Fibroblast of peridontal ligament (primary cell): ENCODE results near the gene ANO8.

Experiments used
- DNase-seq: peaks from one replicate; pipeline ENCODE4 v3.0.0-alpha.2; 2010; ENCODE audit errors: extremely low read depth

ANO8 gene

DNA sequence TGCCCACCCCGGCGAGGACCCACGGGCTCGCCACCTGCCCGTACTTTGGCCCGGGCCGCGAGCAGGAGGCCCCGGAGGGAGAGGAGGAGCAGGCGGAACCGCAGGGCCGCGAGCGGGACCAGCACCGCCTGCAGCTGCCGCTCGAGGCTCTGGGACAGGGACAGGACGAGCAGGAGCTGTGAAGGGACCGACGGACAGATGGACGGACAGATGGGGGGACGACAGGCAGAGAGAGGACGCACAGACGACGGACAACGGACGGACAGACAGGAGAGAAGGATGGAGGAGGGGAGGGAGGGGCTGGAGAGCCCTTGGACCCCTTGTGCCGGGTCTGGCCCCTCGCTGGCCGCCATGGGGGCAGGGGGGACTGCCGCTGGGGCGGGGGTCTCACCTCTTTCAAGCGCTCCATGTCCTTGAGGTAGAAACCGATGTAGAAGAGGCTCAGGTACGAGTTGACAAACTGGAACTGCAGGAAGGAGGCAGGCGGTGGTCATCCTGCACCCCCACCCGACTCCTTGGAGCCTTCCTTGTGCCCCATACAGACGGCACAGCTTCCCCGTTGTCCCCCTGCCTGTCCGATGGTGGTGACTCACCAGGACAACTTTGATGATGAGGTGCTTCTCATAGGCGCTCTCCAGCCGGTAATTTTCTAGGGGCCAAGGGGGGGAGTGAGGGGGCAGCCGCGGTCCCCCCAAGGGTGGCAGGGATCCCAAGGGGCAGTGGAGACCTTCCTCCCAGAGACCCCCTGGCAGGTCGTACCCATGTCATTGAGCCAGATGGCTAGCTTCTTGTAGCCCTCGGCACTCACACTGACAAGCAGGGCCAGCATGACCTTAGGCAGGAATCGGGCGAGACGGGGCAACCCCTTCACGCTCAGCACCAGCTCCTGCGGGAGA lies 5.0 kb downstream of the ANO8 start:
- DNase-seq, result no peak

DNA sequence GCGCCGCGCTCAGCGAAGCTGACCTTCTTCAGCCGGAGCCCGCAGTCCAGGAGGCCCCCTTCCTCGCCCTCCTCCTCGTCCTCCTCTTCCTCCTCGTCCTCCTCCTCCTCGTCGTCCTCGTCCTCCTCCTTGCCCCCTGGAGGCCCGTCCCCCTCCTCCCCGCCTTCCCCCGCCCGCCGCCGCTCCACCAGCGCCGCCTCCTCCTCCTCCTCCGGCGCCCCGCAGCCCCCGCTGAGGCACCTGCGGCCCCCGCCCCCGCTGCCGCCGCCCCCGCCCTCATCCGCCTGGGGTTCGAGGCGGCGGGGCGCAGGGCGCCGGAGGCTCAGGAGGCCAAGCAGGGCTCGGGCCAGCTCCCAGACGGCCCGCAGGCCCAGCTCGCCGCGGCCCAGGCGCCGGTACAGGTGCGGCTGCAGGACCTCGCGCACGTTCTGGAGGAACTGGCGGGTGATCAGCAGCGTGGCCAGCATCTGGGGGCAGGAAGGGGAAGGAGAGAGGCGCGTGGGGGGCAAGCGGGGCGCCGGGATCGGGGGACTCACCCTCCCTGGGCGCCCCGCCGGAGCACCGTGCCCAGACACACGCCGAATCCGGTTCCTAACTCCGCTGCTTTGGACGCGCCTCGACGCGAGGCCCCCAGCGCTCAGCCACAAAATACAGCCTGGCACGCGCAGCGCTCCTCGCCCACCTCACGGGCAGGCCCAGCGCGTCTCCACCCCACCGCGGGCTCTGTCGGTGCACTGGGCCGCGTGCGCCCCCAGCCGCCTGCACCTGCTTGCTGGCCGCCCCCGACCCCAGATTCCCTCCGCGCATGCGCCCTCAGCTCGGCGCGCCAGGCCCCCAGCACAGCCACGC lies 5.9 kb downstream of the ANO8 start:
- DNase-seq, result no peak

DNA sequence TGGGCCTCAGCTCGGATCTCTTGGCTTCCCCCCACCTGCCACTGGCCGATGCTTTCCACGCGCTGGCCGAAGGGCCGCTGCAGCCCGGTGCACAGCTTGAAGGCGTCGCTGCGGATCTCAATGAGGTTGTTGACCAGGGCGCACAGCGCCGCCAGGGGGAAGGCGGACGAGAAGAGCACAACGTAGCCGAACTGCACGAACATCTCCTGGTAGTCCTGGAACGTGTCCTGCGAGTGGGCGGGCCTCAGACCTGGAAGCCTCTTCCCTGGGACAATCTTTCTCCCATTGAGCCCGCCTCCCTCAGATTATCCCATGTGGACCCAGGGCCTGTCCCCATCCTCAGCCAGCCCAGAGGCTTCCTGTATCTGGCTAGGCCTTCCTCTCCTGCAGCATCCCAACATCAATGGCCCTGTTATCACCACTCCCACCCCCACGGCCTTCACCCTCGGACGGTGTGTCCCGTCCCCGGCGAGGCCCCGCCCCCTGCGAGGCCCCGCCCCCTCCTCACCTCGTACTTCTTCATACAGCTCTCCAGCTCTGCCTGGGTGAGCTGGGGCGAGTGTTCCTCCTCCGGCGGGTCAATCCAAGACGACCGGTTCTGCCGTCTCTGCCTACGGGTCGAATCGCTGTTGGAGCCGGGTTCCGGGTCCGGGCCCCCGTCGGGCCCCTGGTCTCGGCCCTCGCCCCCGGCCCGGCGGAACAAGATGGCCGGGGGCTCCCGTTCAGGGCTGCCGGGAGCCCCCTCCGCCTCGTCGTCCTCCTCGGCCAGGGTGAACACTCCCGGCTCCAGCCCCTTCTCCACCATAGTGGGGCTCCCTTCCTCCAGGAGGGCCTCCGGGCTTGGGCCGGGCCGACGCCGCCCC lies 6.8 kb downstream of the ANO8 start:
- DNase-seq, result no peak

DNA sequence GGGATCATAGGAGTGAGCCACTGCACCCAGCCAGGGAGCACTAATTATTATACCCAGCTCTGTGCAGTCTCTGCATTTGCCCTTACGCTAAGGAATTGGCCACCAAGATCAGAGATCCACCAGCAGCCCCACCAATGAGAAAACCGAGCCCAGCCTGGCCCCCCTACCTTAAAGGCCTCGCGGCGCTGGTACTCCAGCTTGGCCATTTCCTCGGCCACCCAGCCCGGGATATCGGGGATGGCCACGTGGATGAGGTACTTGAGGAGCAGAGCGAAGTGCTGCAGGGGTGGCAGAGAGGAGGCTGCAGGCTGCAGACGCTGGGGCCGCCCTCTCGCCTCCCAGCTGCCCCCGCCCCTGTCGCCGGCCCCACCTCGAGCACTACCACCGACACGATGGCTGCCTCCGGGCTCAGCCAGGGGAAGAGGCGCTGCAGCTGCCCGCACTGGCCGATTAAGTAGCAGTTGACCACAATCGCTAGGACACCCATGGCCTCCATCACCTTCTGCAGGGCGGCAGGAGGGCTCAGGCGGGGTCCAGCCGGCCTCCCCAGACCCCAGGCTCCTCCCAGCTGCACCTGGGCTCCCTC lies 7.5 kb downstream of the ANO8 start:
- DNase-seq, result no peak

DNA sequence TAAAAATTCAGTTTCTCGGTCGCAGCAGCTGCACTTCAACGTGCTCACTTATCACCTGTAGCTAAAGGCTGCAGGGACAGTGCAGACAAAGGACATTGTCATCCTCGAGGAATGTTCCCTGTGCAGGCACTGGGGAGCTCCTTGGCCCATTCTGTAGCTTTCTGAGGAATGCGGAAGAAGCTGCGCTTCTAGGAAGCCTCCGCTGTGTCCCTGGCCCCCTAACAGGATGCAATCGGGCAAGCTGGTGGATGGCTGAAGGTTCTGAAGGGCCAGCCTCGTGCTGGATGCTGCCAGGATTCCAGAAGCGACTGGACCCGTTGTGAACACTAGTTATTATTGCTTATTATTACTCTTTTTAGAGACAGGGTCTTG lies 8.1 kb downstream of the ANO8 start:
- DNase-seq, result no peak

DNA sequence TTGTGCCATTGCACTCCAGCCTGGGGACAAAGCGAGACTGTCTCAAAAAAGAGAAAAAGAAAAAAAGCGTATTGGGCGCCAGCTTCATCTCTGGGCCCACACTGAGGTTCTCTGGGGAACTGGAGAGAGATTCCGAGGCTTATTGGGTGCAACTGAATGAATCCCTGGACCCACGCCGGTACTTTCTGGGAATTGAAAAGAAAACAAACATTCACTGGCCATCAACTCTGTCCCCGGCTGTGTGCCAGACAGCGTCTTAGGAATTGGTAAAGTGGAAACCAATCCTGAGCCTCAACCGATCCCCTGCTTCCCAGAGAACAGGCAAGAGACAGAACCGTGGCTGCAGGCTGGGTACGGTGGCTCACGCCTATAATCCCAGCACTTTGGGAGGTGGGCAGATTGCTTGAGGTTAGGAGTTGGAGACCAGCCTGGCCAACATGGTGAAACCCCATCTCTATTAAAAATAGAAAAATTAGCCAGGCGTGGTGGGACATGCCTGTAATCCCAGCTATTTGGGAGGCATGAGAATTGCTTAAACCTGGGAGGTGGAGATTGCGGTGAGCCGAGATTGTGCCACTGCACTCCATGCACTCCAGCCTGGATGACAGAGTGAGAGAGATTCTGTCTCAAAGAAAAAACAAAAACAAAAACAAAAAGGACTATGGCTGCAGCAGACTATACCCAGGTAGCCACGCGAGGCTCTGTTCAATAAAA lies 8.6 kb downstream of the ANO8 start:
- DNase-seq, result peak; percentile 79

DNA sequence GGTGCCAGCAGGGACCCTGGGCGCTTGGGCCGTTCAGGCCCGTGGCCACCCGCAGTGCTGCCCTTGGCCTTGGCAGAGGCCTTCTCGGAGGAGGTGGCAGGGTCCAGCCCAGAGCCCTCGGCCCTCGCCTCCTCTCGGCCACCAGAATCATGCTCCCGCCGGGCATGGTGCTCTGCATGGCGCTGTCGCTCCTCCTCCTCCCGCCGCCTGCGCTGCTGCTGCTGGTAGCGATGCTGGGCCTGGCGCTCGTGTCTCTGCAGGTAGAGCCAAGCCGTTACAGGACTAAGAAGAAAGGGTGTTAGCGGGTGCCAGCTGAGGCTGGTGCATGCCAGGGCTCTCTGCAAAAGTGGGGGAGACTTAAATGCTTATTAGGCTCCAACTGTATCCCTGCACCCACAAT lies 9.5 kb downstream of the ANO8 start:
- DNase-seq, result no peak

DNA sequence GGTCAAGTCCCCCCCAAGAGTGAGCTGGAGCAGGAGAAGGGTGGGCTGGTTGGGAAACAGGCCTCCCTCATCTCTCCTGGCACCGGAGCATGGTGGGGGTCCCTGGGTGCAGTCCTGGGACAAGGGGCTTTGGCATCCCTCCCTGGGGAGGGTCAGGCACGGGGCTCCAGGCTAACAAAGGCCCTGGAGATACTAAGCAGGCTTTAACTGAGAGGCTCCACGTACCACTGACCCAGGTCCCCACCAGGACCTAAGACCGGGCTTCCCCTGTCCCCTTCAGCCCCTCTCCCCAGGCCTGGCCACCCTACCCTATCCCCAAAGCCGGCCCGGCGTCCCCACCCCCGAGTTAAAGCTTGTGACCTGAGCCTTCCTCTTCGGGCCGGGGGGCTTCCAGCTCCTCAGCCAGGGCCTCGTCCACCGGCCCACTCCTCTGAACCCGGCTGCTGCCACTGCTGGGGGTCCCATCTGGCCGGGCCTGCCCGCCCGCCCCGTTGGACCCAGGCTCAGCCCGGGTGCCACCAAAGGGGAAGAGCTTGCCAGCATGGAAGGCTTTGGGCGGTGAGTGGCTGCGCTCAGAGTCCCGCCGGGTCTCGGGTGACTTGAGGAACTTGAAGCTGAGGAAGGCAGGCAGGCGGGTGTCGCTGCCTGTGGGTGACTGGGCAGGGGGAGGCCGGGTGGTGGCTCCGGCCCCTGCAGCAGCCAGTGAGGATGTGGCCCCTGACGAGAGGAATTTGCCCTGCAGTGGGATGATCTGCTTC lies 10.1 kb downstream of the ANO8 start:
- DNase-seq, result no peak

DNA sequence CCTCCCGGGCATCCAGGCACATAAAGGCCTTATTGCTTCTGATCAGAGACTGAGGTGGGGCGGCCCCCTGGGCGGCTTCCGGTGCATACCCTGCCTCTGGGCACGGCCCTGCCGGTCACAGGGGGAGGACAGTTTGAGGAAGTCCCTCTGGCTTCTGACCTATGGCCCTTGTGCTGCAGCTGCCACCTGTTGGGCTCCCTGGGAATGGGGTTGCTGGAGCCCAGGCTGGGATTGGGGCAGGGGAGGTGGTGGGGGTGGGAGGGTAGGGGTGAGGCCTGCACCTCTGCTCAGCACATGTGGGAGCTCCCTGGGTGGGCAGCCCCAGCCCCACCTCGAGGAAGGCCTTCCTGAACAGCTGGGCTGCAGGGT lies 10.7 kb downstream of the ANO8 start:
- no peak for DNase-seq

DNA sequence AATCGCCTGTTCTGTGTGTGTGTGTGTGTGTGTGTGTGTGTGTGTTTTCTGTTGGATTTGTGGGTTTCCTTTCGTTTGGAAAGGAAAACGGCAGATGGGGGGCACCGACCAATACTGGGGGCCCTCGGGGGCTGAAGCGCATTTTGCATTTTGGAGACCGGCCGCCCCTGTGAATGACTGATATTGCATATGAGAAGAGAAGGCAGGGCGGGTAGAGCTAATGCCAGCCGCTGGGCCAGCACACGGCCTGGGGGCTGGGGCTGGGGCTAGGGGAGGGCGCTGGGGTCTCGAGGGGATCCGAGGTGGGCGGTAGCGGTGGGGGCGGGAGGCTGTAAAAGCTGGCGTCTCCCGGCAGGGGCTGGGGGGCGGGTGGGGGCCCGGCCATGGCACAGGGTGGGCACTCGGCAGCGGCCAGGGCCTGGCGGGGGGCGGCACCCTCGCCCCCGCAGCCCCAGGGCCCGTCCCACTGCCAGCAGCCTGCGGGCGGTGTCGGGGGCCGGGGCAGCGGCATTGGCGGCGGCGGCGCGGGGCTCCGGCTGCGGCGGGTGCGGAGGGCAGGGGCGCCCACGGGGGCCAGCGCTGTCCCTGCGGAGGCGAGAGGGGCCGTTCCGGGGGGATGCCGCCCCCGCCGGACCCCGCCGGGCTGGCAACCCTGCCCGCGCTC lies 11.2 kb downstream of the ANO8 start:
- DNase-seq, result no peak

DNA sequence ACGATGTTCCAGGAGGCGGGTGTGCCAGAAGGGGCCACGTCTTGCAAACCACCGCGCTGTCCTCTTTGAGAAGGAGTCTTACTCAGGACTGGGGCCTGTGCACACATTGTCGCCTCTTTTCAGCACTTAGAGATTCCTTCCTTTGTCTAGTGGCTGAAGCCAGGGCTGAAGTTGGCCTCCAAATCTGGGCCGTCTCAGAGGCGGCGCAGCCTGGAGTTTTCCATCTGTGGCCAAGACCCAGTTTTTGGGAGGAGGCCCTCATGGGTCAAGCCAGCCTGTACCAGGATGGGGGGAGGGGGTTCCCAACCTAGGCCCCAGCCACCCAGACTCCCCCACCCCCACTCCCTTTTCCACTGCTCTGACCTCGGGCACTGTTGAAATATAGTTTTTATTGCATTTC lies 11.8 kb downstream of the ANO8 start:
- DNase-seq, result no peak

DNA sequence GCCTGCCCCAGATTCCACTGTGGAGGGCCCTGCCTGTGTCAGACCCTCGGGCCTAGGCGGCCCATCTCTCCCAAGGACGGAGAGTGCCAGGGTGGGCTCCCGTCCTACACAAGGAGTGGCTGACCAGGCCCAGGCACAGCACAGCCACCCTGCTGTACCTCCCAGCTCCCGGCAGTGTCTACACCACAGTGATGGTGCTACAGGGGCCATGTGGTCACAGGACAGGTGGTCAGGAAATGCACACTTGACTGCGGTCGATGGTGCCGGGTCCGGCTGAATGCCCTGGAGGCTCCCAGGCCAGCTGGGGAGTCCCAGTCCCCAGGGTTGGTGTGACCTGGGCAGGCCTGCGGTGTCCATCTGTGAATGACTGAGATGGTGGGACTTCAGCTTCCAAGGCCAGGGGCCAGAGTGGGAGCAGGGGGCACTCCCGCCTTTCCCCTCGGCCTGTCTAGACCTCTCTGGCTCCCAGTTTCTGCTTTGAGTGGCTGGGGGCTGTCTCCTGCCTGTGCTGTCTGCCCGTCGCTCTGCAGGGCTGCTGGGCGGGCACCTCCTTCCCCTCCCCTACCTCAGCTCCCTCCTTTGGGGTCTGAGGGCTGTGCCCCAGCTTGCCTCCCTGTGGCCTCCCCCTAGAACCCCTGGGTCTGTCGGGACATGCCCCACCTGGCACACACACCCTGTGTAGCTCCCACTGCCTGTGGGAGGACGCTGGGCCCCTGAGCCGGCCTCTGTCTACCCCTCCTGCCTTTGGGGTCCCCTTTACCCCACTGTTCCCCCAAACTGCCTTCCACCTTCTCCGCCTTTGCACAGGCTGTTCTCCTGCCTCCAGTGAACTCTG lies 12.8 kb downstream of the ANO8 start:
- DNase-seq, result no peak

DNA sequence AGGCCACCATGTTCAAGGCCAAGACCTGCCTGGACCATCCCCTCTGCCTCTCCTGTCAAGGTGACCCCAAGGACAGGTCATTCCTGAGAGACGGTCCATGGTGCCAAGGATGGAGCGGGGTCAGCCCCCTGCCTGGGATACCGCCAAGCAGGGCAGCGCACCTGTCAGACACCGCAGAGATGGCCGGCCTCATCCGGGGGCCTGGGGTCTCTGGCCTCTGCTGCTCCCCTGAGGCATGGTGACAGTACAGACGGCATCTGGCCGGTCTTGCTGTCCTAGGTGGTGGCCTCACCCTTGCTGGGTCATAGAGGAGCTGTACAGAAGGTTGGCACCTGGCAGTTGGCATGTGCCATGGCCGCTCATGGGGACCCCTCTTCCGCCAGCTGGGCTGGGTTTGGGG lies 14.2 kb downstream of the ANO8 start:
- no peak for DNase-seq

DNA sequence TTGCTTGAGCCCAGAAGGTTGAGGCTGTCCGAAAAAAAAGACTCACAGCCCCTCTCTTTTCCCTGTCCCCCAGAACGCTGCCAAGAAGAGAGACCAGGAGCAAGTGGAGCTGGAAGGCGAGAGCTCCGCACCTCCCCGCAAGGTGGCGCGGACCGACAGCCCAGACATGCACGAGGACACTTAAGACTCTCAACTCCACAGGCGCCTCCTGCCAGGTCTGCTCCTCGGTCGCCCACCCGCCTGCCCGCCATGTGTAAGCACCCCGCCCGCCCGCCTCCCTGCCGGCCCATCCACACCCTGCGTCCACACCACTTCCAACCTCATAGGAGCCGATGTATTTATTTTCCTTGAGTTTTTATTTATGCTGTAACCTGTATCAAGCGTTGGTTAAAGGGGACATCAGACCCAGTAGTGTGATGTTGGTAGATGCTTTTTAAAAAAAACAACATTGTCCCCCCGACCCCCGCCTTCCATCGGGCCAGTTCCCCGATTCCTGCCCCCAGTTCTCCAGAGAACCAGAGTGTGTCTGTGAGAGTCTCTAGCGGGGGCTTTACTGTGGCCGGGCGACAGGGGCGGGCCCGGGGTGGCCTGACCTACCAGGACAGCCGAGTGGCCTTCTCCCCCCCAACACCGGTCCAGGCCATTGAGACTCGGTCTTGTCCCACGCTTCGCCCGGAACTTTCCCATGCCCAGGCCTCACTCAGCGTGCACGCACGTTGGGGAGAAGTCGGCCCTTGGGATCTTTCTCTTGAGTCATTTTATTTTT lies 15.0 kb downstream of the ANO8 start:
- DNase-seq, result no peak

DNA sequence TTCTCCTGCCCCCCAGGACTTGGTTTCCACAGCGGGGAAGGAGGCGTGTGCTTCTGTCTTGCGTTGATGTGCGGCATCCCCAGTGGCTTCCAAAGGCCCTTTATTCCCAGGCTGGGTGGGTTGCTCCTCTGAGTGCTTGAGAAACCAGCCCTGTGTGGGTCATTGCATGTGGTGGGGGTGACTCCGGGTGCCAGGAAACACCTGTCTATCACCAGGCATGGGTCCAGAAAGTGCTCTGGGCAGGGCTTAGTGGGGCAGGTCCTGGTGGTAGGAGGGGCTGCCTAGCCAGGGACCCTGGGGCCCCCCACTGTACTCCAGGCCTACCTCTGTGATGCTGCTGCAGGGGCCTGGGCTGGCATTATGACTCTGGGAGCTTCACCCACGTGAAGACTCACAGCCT lies 15.7 kb downstream of the ANO8 start:
- no peak for DNase-seq

DNA sequence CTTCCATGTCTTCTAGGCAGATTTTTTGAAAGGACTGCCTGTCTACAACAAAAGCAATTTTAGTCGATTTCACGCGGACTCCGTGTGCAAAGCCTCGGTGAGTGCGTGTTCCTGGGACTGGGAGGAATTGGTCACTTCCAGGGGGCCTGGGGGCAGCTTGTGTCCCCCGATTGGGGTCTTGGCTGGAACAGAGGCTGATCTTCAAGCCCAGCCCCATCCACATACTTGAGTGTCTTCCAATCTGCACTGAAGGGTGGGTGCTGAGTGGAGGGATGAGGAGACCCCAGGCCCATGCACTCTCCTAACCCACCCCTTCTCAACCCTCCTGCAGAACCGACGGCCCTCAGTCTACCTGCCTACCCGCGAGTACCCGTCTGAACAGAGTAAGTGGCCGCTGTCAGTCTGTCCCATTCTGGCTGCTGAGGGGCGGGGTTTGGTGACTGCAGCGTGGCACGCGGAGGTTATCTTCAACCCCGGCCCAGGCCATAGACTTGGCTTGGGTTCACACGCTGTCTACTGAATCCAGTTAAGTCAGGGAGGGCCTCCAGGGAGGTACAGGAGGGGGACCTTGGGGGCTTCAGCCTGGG lies 20.6 kb downstream of the ANO8 start:
- DNase-seq, result no peak

DNA sequence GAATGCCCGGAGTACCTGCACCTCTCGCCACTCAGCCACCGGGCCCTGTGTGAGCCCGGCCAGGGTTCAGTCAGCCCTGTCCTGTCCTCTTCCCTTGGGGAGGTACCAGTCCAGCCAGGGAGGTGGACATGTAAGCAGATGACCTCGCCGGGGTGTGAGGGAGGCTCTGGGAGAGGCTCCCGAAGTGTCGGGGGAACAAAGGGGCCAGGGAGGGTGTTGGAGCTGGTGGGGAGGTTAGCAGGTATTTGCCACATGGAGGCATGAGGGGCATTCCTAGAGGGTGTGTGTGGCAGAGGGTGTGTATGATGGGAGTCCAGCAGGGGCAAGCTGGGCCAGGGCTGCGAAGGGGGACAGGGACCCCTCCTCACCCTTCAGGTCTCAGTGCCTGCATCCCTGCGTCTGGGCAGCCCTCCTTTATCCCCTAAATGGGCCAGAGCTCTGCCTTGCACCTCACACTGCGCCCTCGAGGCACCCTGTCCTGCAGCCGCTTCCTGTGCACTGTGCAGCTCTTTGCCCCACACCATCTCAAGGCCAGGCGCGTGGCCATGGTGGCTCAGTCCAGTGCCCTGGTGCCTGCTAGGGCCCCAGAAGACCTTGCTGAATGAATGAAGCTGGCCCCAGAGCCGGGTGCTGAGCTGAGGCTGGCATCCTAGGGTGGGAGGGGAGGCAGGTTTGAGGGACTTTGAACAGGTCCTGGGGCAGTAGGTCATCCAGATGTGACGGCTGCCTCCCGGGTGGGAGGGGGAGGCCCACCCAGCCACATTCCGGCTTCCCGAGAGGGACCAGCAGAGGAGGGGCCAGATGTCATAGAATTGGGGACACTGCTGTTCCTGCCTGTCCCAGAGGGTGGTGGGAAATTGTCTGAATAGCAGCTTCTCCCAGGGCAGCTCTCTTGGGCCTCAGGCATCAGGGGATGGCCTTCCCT lies 22.2 kb downstream of the ANO8 start:
- no peak for DNase-seq
